ENCODE results near the gene MYL12B. TPM values are rescaled to one million over a fixed set of nuclear protein-coding genes. Genes with fewer than 3 reads are reported as not detected.

The MYL12B gene
- total and polyA plus RNA-seq, 2 of the 8 experiments (the other 6 are each of a cell fraction or from before 2014, with no cell fraction given): 174 to 188 TPM

DNA sequence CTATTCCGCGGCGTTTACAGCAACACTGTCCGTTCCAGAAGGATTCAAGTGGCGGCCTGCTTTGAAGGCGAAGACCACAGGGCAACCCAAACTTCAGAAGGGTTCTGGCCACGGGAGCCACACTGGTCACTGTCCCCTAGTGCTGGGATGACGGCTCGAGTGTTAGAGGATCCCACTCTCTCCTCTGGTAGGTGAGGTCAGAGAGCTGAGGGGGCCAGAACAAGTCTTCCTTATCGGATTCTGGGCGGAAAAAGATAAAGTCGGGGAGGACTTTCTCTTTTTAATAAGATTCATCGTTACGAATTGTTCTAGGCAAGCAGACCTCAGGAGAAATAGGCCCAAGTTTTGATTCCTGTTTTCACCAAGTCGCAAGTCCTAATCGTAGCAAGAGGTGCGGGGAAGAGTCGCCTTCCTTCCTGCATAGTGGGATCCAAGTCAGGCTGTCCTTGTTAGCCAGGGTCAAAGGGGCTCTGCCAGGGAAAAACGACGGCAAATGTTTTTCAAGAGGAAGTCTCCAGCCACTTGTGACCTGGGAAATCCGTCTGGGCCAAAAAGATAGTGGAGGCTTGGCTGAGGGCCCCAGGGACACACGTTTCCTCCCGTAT, 15.2 kb upstream of the MYL12B start:
- Histone ChIP-seq H4K91ac (replicated peaks; ENCODE audit: insufficient read length, low read length) (no peak overlapping the region), H2AFZ (ENCODE audit: low read length) (no peak overlapping the region), H2BK5ac (ENCODE audit: low read depth, low read length) (peak overlapping the region; percentile 64; the same call in 1 of the 2 replicates), H2AK5ac (ENCODE audit: low read depth, low read length) (no peak overlapping the region), H4K5ac (ENCODE audit: insufficient read length, low read depth, low read length) (peak overlapping the region; percentile 51), H2BK12ac (ENCODE audit: low read depth, low read length) (no peak overlapping the region), H4K20me1 (replicated peaks in 1 of 2; ENCODE audit: control insufficient read depth in 1 of 2, insufficient read depth in 2 of 2, low read length in 2 of 2) (peaks cover under 1 to 10% of the 10 kb centered on the region in 2 experiments), H3K27ac (ENCODE audit: low read depth, low read length) (peak overlapping the region; percentile 55; the same call in 1 of the 2 replicates), H3K4me2 (ENCODE audit: insufficient read depth in 1 of 2, low read depth in 2 of 2, low read length in 2 of 2) (peak overlapping the region; percentile 65 to 83), H3K79me1 (ENCODE audit: low read depth, low read length) (no peaks in the 10 kb centered on the region), H3K36me3 (ENCODE audit: control insufficient read depth in 2 of 4, insufficient read depth in 4 of 4, low read length in 3 of 4) (peaks cover 0 to 4% (median 2%) of the 10 kb centered on the region in 4 experiments; a peak in 4 of 8 replicates), H3K56ac (replicated peaks; ENCODE audit: insufficient read length, low read depth, low read length) (no peak overlapping the region), H3K23me2 (ENCODE audit: low read depth, low read length) (peaks cover 7% of the 10 kb centered on the region; the same call in 1 of the 2 replicates), H3K4ac (replicated peaks; ENCODE audit: insufficient read length, low read depth, low read length) (no peak overlapping the region), H3K79me2 (ENCODE audit: control insufficient read depth in 1 of 2, insufficient read depth in 2 of 2, low read length in 2 of 2) (peaks cover 8 to 41% of the 10 kb centered on the region in 2 experiments; a peak in 3 of 4 replicates), H2BK15ac (ENCODE audit: low read length) (0 out of 2 replicates have a peak overlapping the region, but pooled peaks have one; percentile 81), H3K9ac (replicated peaks in 1 of 4; ENCODE audit: extremely low read depth in 1 of 4, low read depth in 3 of 4, low read length in 3 of 4) (peak overlapping the region in 3 of 4 experiments; percentile 35 to 74 (median 73); a peak in 5 of 7 replicates), H3K4me3 (ENCODE audit: extremely low read depth in 1 of 4, insufficient read depth in 2 of 4, low read depth in 3 of 4, low read length in 4 of 4) (peak overlapping the region; percentile 45 to 91 (median 54)), H2BK20ac (ENCODE audit: low read length) (no peak overlapping the region), H2BK120ac (replicated peaks; ENCODE audit: low read depth, low read length) (no peak overlapping the region), H3K4me1 (replicated peaks in 1 of 4; ENCODE audit: control insufficient read depth in 3 of 4, insufficient read depth in 4 of 4, low read length in 3 of 4) (peaks cover 0 to 9% (median 1%) of the 10 kb centered on the region in 4 experiments; a peak in 2 of 7 replicates), H3K14ac (ENCODE audit: insufficient read length) (no peak overlapping the region), H3K18ac (ENCODE audit: extremely low read depth, low read length) (peak overlapping the region; percentile 85), H3K27me3 (replicated peaks in 1 of 4; ENCODE audit: control insufficient read depth in 3 of 4, extremely low read depth in 1 of 4, insufficient read depth in 3 of 4, low read length in 3 of 4) (no peaks in the 10 kb centered on the region), H3K9me3 (ENCODE audit: insufficient read depth in 2 of 2, low read depth in 1 of 2, low read length in 1 of 2) (peaks cover under 1 to 6% of the 10 kb centered on the region in 2 experiments; a peak in 2 of 4 replicates), H3K23ac (ENCODE audit: insufficient read length) (no peak overlapping the region), H4K8ac (ENCODE audit: extremely low read depth, insufficient read depth, low read length) (peak overlapping the region; percentile 58; the same call in 1 of the 2 replicates)
- ChIA-PET CTCF (ENCODE audit: partially characterized antibody) (interaction anchor here (0.7 to 3.0 kb wide), 30 partner anchors 9 to 419 kb away, joined by 3 to 22 read pairs (median 4); partner anchors contain the start of gene MYOM1), POLR2A (ENCODE audit: partially characterized antibody) (interaction anchor here (0.6 to 6.3 kb wide), 21 partner anchors 8 to 590 kb away, joined by 3 to 60 read pairs (median 4); partner anchors contain the start of genes MYL12B, MYOM1 and SMCHD1)
- DNase-seq (ENCODE audit: low read depth in 1 of 2, low spot score in 2 of 2) (no peak), FAIRE-seq (no peak)
- WGBS, 2 experiments (ENCODE audit: extremely low coverage in 1 of 2, insufficient coverage in 1 of 2, insufficient read length in 1 of 2, insufficient replicate concordance in 2 of 2, low coverage in 1 of 2, low lambda C conversion rate in 2 of 2, missing lambda C conversion rate in 1 of 2): 58% methylated on average over 23 of the region's 23 CpGs; no CpG with 5 or more reads in 1 of the 2 experiments
- no peak for TF ChIP-seq JUN (IDR thresholded peaks at IDR 0.05; ENCODE audit: low read depth, low read length)
- no peak for TF ChIP-seq POU5F1 (IDR thresholded peaks at IDR 0.05; ENCODE audit: low read depth, low read length)
- TF ChIP-seq RBBP5 (IDR thresholded peaks at IDR 0.05; ENCODE audit: borderline replicate concordance, low read depth, low read length): no peak
- TF ChIP-seq CEBPB (IDR thresholded peaks at IDR 0.05; ENCODE audit: low read depth, low read length): no peak
- TF ChIP-seq PHF8 (conservative IDR thresholded peaks at IDR 0.05; ENCODE audit: low read depth, low read length): peak; percentile 62

Measured in H1 (cell line).